Gastrocnemius medialis (tissue), 4 donors: Measurements from ENCODE around the gene EPO.

Source experiments
- POLR2A ChIP-seq, 2 donors: fragments of 450-650 bp; IDR thresholded peaks; one replicate each; pipeline ENCODE4 v1.6.1; 2017; ENCODE audit warnings: antibody characterized with exemption in 2 of 2, mild to moderate bottlenecking in 2 of 2, moderate library complexity in 2 of 2
- TF ChIP-seq, protein P1 (sequence below), 5 experiments: fragments of 450-650 bp in 3 of 5; fragments of 200-600 bp in 2 of 5; sonication (generic) in 2 of 5; IDR thresholded peaks in 4 of 5; conservative IDR thresholded peaks in 1 of 5; 1 replicate in 4 of 5; 2 replicates in 1 of 5; pipeline ENCODE4 v1.5.1; 2016 to 2019; ENCODE audit warnings: antibody characterized with exemption in 5 of 5, mild to moderate bottlenecking in 3 of 5, moderate library complexity in 3 of 5

DNA sequence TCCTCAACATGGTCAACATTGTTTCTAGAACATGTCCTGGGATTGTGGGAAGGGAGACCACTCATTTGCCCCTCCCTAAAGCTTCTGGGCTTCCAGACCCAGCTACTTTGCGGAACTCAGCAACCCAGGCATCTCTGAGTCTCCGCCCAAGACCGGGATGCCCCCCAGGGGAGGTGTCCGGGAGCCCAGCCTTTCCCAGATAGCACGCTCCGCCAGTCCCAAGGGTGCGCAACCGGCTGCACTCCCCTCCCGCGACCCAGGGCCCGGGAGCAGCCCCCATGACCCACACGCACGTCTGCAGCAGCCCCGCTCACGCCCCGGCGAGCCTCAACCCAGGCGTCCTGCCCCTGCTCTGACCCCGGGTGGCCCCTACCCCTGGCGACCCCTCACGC is at the start of gene EPO:
- TF ChIP-seq, protein P1, sequence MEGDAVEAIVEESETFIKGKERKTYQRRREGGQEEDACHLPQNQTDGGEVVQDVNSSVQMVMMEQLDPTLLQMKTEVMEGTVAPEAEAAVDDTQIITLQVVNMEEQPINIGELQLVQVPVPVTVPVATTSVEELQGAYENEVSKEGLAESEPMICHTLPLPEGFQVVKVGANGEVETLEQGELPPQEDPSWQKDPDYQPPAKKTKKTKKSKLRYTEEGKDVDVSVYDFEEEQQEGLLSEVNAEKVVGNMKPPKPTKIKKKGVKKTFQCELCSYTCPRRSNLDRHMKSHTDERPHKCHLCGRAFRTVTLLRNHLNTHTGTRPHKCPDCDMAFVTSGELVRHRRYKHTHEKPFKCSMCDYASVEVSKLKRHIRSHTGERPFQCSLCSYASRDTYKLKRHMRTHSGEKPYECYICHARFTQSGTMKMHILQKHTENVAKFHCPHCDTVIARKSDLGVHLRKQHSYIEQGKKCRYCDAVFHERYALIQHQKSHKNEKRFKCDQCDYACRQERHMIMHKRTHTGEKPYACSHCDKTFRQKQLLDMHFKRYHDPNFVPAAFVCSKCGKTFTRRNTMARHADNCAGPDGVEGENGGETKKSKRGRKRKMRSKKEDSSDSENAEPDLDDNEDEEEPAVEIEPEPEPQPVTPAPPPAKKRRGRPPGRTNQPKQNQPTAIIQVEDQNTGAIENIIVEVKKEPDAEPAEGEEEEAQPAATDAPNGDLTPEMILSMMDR (IDR thresholded peaks at IDR 0.05 in 4 of 5, conservative IDR thresholded peaks at IDR 0.05 in 1 of 5), result no peak
- no peak for TF ChIP-seq POLR2A (IDR thresholded peaks at IDR 0.05)
